Aorta (tissue), 5 donors: Measurements from ENCODE around the gene AQP2. TPM values are rescaled to one million over a fixed set of nuclear protein-coding genes. Genes with fewer than 3 reads are reported as not detected.

Source experiments
- ATAC-seq: fragments of 200-7000 bp; cut with Tn5 transposase; one replicate; pipeline ENCODE4 v1.9.1; 2022; ENCODE audit warnings: moderate library complexity; ENCODE audit not compliant: low FRiP score
- DNase-seq, 2 donors: peaks; one replicate each; pipeline ENCODE4 v3.0.0-alpha.2; 2020
- H3K27ac ChIP-seq, 2 donors: one replicate each; pipeline ENCODE4 v1.5.1; 2013; ENCODE audit warnings: low read length in 2 of 2, mild to moderate bottlenecking in 2 of 2, moderate library complexity in 2 of 2, control low read depth in 1 of 2, inconsistent platforms in 1 of 2, low read depth in 1 of 2
- H3K27me3 ChIP-seq, 2 donors: one replicate each; pipeline ENCODE4 v1.6.1; 2013; ENCODE audit warnings: control low read depth in 1 of 2, low read length in 1 of 2, mild to moderate bottlenecking in 1 of 2, moderate library complexity in 1 of 2; ENCODE audit not compliant: insufficient read depth in 2 of 2, control insufficient read depth in 1 of 2
- H3K36me3 ChIP-seq, 2 donors: one replicate each; pipeline ENCODE4 v1.6.1; 2013; ENCODE audit warnings: control low read depth in 1 of 2, low read length in 1 of 2, mild to moderate bottlenecking in 1 of 2; ENCODE audit not compliant: insufficient read depth in 2 of 2, control insufficient read depth in 1 of 2
- H3K4me1 ChIP-seq, 2 donors: one replicate each; pipeline ENCODE4 v1.6.1; 2013; ENCODE audit warnings: low read length in 2 of 2, control low read depth in 1 of 2, mild to moderate bottlenecking in 1 of 2, moderate library complexity in 1 of 2; ENCODE audit not compliant: insufficient read depth in 2 of 2, control insufficient read depth in 1 of 2
- H3K4me3 ChIP-seq, 2 donors: one replicate each; pipeline ENCODE4 v1.5.1; 2013; ENCODE audit warnings: low read length in 2 of 2, control low read depth in 1 of 2, mild to moderate bottlenecking in 1 of 2
- H3K9me3 ChIP-seq: one replicate; pipeline ENCODE4 v1.6.1; 2013; ENCODE audit warnings: mild to moderate bottlenecking, low read length; ENCODE audit not compliant: control insufficient read depth
- WGBS, 2 donors: extraction: QIAGEN DNeasy Blood & Tissue Kit; methylation state at CpG; one replicate each; pipeline ENCODE4 v1.1.7; 2013; 5-methylcytosine and 5-hydroxymethylcytosine counted together
- intact Hi-C, 2 donors: fragments of 100-400 bp; cut with DNase I; formaldehyde crosslinking; loops; one replicate each; pipeline versions ENCODE4 v1.14.2 to v1.15.0; 2022
- polyA plus RNA-seq, 2 donors: library from polyadenylated mRNA; stranded (reverse); fragments of 200-250 nt; gene quantifications; one replicate each; pipeline ENCODE4 v1.2.3, GENCODE V29; 2013
- total RNA-seq, 2 donors: library from RNA; stranded (reverse); fragmentation: NEBNext Ultra II Directional; extraction: Animal tissue kit (Norgen Biotek cat#: 25700); gene quantifications; one replicate each; pipeline ENCODE4 v1.2.1, GENCODE V29; 2021
- donor health status: healthy with polysubstance abuse.
- donor health status: Bipolar disorder and iron deficiency.
- donor health status: DM: no; HTN: no; CAD: no.
- donor health status: DM: no; HTN: no; CAD: no.
- donor health status: DM: yes; HTN: yes; CAD: no.

The AQP2 gene
- total and polyA plus RNA-seq, 4 donors: 0.21 TPM; not detected in 3

DNA sequence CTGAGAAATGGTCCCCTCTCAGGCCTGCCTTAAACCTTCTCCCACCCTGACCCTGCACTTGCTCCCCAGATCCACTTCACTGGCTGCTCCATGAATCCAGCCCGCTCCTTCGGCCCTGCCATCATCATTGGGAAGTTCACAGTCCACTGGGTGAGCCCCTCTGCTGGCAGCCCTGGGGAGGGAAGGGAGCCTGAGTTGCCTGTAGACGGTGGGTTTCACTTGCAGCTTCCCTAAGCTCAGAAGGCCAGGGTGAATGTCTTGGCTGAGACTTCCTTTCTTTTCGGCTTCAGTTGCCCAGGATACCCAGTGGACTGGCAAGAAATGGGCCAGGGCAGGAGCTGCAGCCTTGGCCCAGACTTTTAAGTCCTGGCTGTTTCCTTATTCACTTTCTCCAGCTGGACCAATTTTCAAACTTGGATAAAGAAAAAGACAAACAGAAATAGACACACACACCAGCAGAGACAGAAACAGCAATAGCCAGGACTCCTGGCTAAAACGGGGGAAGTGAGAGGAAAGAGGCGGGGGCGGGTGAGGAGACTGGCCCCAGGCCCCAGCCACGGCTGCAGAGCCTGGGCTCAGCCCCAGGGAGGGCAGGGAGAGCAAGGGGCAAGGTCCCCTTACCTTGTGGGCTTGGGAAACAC, 24.3 kb downstream of the AQP2 start:
- Histone ChIP-seq H3K36me3 (no peaks in the 10 kb centered on the region), H3K27ac (no peak overlapping the region), H3K9me3 (no peaks in the 10 kb centered on the region), H3K4me1 (no peaks in the 10 kb centered on the region), H3K27me3 (no peaks in the 10 kb centered on the region), H3K4me3 (no peak overlapping the region)
- 9 to 14% methylated on average over 8 of the region's 8 CpGs for WGBS, 2 donors
- intact Hi-C loops: no loop called here
- ATAC-seq (peak; percentile 34), DNase-seq (peak in 1 of 2 donors; percentile 40)

GRCh38 chr12:49975318-49975761, 24.8 kb downstream of the AQP2 start:
- no peak overlapping the region for H3K27ac ChIP-seq
- DNase-seq: peak; percentile 45 to 72
- WGBS, 2 donors: 41 to 44% methylated on average over 17 of the region's 17 CpGs
- no peaks in the 10 kb centered on the region for H3K36me3 ChIP-seq
- no peaks in the 10 kb centered on the region for H3K4me1 ChIP-seq
- H3K27me3 ChIP-seq: no peaks in the 10 kb centered on the region
- ATAC-seq: no peak
- no peak overlapping the region for H3K4me3 ChIP-seq
- intact Hi-C loops: no loop called here
- H3K9me3 ChIP-seq: no peaks in the 10 kb centered on the region

- H3K9me3 ChIP-seq: no peaks in the 10 kb centered on the region
- no peaks in the 10 kb centered on the region for H3K36me3 ChIP-seq
- no peak overlapping the region for H3K27ac ChIP-seq
- 90 to 100% methylated on average over 2 of the region's 2 CpGs for WGBS, 2 donors
- H3K4me3 ChIP-seq: no peak overlapping the region
- ATAC-seq (no peak), DNase-seq (peak in 1 of 2 donors; percentile 14)
- H3K27me3 ChIP-seq: no peaks in the 10 kb centered on the region
- no peaks in the 10 kb centered on the region for H3K4me1 ChIP-seq
- intact Hi-C loops: no loop called here
Measured at GRCh38 chr12:49976557-49976956, 26.0 kb downstream of the AQP2 start.

DNA sequence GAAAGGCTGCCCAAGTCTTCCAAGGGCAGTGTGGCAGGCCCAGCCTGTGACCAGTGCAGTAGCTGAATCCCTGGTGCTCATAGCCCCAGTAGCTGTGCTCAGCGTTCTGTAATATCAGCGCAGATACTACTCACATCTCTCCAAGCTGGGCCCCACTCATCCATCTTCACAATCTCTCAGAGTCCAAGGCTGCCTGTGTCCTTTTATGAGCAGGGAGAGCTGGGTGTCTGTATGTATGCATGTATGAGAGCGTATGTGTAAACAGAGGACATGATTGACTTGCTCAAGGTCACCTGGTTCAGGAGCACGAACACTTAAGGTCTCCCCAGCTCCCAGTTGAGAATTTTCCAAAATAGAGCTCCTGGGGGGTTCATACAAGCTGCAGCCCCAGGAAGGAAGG, 27.6 kb downstream of the AQP2 start:
- ATAC-seq (no peak), DNase-seq (no peak)
- no peaks in the 10 kb centered on the region for H3K4me1 ChIP-seq
- intact Hi-C loops: no loop called here
- H3K36me3 ChIP-seq: no peaks in the 10 kb centered on the region
- no peak overlapping the region for H3K4me3 ChIP-seq
- no peaks in the 10 kb centered on the region for H3K9me3 ChIP-seq
- H3K27ac ChIP-seq: no peak overlapping the region
- 95 to 98% methylated on average over 4 of the region's 4 CpGs for WGBS, 2 donors
- no peaks in the 10 kb centered on the region for H3K27me3 ChIP-seq

GRCh38 chr12:49979016-49979586, 28.6 kb downstream of the AQP2 start:
- Histone ChIP-seq H3K4me1 (no peaks in the 10 kb centered on the region), H3K4me3 (no peak overlapping the region), H3K36me3 (no peaks in the 10 kb centered on the region), H3K9me3 (no peaks in the 10 kb centered on the region), H3K27ac (no peak overlapping the region), H3K27me3 (no peaks in the 10 kb centered on the region)
- intact Hi-C loops: no loop called here
- ATAC-seq (no peak), DNase-seq (no peak)
- WGBS, 2 donors: 96 to 97% methylated on average over 10 of the region's 10 CpGs

DNA sequence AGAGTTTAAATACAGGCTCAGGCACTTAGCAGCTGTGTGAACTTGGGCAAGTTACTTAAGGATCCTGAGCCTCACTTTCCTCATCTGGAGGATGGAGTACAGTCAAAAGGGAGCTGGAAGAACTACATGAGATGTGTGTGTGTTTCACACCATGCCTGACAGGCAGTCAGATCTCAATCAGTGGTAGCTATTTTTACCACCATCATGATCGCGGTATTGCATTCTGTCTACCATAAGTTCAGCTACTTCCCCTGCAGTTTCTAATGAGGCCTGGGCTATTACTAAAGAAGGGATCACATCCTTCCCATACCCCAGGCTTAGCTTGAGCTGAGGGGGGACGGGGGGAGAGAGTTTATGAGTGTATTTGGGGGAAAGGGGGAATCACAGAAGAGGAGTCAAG, 29.3 kb downstream of the AQP2 start:
- intact Hi-C loops: no loop called here
- no peak for ATAC-seq
- no peak for DNase-seq

DNA sequence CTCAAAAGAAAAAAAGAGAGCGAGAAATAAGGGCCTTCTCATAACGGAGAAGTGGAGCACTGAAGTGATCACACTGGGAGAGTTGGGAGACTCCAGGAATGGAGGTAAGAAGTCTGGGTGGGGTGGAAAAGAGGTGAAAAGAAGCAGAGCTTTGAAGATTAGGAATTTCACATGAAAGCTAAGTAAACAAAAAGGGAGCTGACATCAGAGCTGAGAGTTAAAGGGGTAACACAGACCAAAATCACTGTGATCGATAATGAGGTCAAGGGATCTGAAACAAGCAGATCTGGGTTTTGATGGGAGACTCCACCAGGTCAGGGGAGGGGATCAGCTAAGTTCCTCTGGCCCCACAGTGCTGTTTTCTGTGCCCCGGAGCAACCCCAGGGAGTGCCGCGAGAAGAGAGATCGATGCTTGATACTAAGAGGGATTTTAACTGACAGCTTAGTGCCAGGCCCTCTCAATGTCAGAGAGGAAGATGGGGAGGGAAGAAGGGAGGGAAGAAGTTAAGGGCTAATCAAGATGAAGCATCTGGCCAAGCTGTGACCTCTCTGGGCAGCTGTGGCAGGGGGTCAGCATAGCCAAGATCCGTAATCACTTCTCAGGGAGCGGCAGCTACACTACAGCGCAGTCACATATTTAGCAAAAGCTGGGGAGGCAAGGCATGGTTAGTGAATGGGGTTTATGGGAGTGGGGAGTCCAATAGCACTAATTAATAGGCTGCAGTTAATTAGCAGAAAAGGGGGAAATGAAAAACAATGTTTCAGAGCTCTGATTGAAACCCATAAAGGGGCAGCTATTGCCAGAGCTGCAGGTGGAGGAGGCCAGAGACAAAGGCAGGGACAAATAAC, 30.2 kb downstream of the AQP2 start:
- ATAC-seq: no peak
- 96 to 97% methylated on average over 10 of the region's 10 CpGs for WGBS, 2 donors

More for the DNA sequence above, 29.3 kb downstream of the AQP2 start:
- 92 to 98% methylated on average over 3 of the region's 3 CpGs for WGBS, 2 donors
- H3K4me3 ChIP-seq: no peak overlapping the region
- H3K27ac ChIP-seq: no peak overlapping the region
- H3K9me3 ChIP-seq: no peaks in the 10 kb centered on the region
- no peaks in the 10 kb centered on the region for H3K4me1 ChIP-seq
- no peaks in the 10 kb centered on the region for H3K36me3 ChIP-seq
- H3K27me3 ChIP-seq: no peaks in the 10 kb centered on the region

GRCh38 chr12:49982246-49983087, 31.9 kb downstream of the AQP2 start:
- intact Hi-C loops: no loop called here
- DNase-seq: no peak
- no peak overlapping the region for H3K27ac ChIP-seq
- no peaks in the 10 kb centered on the region for H3K27me3 ChIP-seq
- 93 to 95% methylated on average over 7 of the region's 7 CpGs for WGBS, 2 donors
- ATAC-seq: no peak
- no peak overlapping the region for H3K4me3 ChIP-seq
- H3K9me3 ChIP-seq: no peaks in the 10 kb centered on the region
- H3K36me3 ChIP-seq: no peaks in the 10 kb centered on the region
- no peaks in the 10 kb centered on the region for H3K4me1 ChIP-seq

More for the DNA sequence above, 30.2 kb downstream of the AQP2 start:
- no peak for DNase-seq
- Histone ChIP-seq H3K4me1 (no peaks in the 10 kb centered on the region), H3K27ac (no peak overlapping the region), H3K9me3 (no peaks in the 10 kb centered on the region), H3K27me3 (no peaks in the 10 kb centered on the region), H3K36me3 (no peaks in the 10 kb centered on the region), H3K4me3 (no peak overlapping the region)
- intact Hi-C loops: no loop called here
